Lower leg skin (tissue), 4 donors: ENCODE data around the gene SPATA45. TPM values are rescaled to one million over a fixed set of nuclear protein-coding genes. Genes with fewer than 3 reads are reported as not detected.

Experiments used
- DNase-seq, 2 donors: peaks; one replicate each; pipeline ENCODE4 v3.0.0-alpha.2; 2019; ENCODE audit warnings: low spot score in 2 of 2
- H3K4me3 ChIP-seq: fragments of 200-600 bp; sonication (generic); 2 replicates; pipeline ENCODE4 v1.5.1; 2017; ENCODE audit warnings: mild to moderate bottlenecking, low read depth; ENCODE audit not compliant: poor library complexity, severe bottlenecking
- POLR2A ChIP-seq, 2 donors: fragments of 450-650 bp; IDR thresholded peaks; one replicate each; pipeline ENCODE4 v1.6.1; 2016 to 2017; ENCODE audit warnings: antibody characterized with exemption in 2 of 2, mild to moderate bottlenecking in 1 of 2, moderate library complexity in 1 of 2
- WGBS, 2 donors: methylation state at CpG; one replicate each; pipeline ENCODE4 v1.1.5; 2018; 5-methylcytosine and 5-hydroxymethylcytosine counted together
- intact Hi-C: fragments of 100-400 bp; cut with DNase I; formaldehyde crosslinking; loops from one replicate; pipeline ENCODE4 v1.15.0; 2023; ENCODE audit warnings: low total_unique reads
- total RNA-seq, 4 donors: library from RNA; depleted of rRNA; stranded (reverse); fragments of >200 nt; gene quantifications; one replicate each; pipeline ENCODE4 v1.1.0, GENCODE V29; 2016
- TF ChIP-seq, protein P1 (sequence below), 3 donors: fragments of 450-650 bp; IDR thresholded peaks; one replicate each; pipeline ENCODE4 v1.5.1; 2016; ENCODE audit warnings: antibody characterized with exemption in 3 of 3, mild to moderate bottlenecking in 3 of 3, moderate library complexity in 2 of 3

SPATA45 gene
- total RNA-seq, 4 donors from 2014 or later: not detected

DNA sequence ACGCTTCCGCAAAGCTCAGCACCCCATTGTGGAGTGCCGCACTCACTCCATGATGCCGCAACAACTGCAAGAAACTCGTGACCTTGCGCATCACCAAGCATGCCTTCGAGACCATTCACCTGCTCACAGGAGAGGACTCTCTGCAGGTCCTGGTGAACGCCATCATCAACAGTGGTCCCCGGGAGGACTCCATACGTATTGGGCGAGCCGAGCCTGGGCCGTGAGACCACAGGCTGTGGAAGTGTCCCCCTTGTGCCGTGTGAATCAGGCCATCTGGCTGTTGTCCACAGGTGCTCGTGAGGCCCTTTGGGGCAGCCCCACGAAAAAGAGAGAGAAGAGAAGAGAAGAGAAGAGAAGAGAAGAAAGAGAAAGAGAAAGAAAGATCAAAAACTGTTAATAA, 23.2 kb downstream of the SPATA45 start:
- WGBS, 2 donors: 98% methylated on average over 16 of the region's 16 CpGs
- TF ChIP-seq, protein P1, sequence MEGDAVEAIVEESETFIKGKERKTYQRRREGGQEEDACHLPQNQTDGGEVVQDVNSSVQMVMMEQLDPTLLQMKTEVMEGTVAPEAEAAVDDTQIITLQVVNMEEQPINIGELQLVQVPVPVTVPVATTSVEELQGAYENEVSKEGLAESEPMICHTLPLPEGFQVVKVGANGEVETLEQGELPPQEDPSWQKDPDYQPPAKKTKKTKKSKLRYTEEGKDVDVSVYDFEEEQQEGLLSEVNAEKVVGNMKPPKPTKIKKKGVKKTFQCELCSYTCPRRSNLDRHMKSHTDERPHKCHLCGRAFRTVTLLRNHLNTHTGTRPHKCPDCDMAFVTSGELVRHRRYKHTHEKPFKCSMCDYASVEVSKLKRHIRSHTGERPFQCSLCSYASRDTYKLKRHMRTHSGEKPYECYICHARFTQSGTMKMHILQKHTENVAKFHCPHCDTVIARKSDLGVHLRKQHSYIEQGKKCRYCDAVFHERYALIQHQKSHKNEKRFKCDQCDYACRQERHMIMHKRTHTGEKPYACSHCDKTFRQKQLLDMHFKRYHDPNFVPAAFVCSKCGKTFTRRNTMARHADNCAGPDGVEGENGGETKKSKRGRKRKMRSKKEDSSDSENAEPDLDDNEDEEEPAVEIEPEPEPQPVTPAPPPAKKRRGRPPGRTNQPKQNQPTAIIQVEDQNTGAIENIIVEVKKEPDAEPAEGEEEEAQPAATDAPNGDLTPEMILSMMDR (IDR thresholded peaks at IDR 0.05): no peak
- TF ChIP-seq POLR2A (IDR thresholded peaks at IDR 0.05): no peak
- DNase-seq: no peak
- no peak overlapping the region for H3K4me3 ChIP-seq
- intact Hi-C loops: no loop called here

DNA sequence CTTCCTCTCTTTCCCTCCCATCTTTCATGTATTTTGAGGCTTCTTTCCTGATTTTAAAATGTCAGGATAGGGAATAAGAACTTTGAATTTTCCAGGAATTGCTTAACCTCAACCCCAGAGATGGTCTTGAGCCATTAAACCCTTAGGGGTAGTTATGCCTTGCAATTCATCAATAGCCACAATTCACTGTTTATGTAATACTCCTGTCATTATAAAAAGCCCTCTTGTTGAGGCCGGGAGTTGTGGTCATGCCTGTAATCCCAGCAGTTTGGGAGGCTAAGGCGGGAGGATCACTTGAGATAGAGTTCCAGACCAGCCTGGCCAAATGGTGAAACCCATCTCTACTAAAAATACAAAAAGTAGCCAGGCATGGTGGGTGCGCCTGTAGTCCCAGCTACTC, 24.5 kb downstream of the SPATA45 start:
- TF ChIP-seq, protein P1 (IDR thresholded peaks at IDR 0.05): no peak
- TF ChIP-seq POLR2A (IDR thresholded peaks at IDR 0.05): no peak
- WGBS, 2 donors: 90 to 97% methylated on average over 3 of the region's 3 CpGs
- intact Hi-C loops: no loop called here
- no peak overlapping the region for H3K4me3 ChIP-seq
- no peak for DNase-seq

- no peak overlapping the region for H3K4me3 ChIP-seq
- DNase-seq: no peak
- WGBS, 2 donors: 87 to 90% methylated on average over 2 of the region's 2 CpGs
- TF ChIP-seq, protein P1 (IDR thresholded peaks at IDR 0.05): no peak
- no peak for TF ChIP-seq POLR2A (IDR thresholded peaks at IDR 0.05)
- intact Hi-C loops: no loop called here
Measured at GRCh38 chr1:212820969-212821368, 26.5 kb downstream of the SPATA45 start.

GRCh38 chr1:212819726-212820125, 27.7 kb downstream of the SPATA45 start:
- no peak for TF ChIP-seq POLR2A (IDR thresholded peaks at IDR 0.05)
- TF ChIP-seq, protein P1 (IDR thresholded peaks at IDR 0.05): no peak
- DNase-seq: no peak
- no peak overlapping the region for H3K4me3 ChIP-seq
- intact Hi-C loops: no loop called here
- 23 to 35% methylated on average over 5 of the region's 5 CpGs for WGBS, 2 donors

DNA sequence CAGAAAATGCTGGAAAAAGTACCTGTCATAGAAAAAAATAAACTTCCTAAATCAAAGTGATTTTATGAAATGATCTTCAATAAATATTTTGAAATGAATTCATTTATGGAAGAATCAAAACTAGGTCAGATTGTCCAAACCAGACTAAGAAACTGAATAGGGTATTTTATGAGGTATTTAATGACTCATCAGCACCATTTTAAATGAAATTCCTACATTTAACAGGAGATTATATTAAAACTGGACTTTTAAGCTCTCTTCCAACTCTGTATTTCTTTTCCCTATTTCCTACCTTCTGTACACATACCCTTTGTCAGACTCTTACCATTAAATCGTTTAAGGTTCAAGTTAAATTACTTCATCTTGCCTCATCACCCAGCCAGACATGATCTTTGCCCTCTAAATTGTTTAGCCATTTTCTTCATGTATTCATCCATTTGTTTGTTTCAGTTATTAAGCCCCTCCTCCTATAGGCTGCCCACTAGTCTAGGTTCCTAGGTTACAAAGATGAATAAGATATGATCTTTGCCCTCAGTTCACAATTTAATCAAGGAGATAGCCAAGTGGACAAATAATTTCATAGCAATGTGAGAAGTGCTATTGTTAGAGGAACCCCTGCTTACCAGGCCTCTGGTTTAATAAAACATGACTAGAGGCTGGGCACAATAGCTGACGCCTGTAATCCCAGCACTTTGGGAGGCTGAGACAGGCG, 30.7 kb downstream of the SPATA45 start:
- H3K4me3 ChIP-seq: no peak overlapping the region
- intact Hi-C loops: no loop called here
- WGBS, 2 donors: 80 to 88% methylated on average over 3 of the region's 3 CpGs
- no peak for DNase-seq
- TF ChIP-seq POLR2A (IDR thresholded peaks at IDR 0.05): no peak
- TF ChIP-seq, protein P1 (IDR thresholded peaks at IDR 0.05): peak in 1 of 3 donors; percentile 29
